Measurements from ENCODE around the gene TTC6.

Gene TTC6

GRCh38 chr14:37585971-37586796 is 9.2 kb upstream of the TTC6 start:
- DNase-seq = no peak

- no peak for DNase-seq
These were observed 8.7 kb upstream of the TTC6 start for GRCh38 chr14:37586797-37587130.

GRCh38 chr14:37587131-37587803 is 8.2 kb upstream of the TTC6 start:
- DNase-seq = no peak

GRCh38 chr14:37587881-37588666 is 7.4 kb upstream of the TTC6 start:
- no peak for DNase-seq

- DNase-seq = no peak
These were observed 6.8 kb upstream of the TTC6 start for GRCh38 chr14:37588667-37588955.

- no peak for DNase-seq
These were observed 6.3 kb upstream of the TTC6 start for GRCh38 chr14:37588956-37589714.

GRCh38 chr14:37589715-37590427 is 5.6 kb upstream of the TTC6 start:
- no peak for DNase-seq

- no peak for DNase-seq
These were observed 4.8 kb upstream of the TTC6 start for GRCh38 chr14:37590428-37591139.

- DNase-seq = no peak
These were observed 4.0 kb upstream of the TTC6 start for GRCh38 chr14:37591311-37591940.

- DNase-seq = no peak
These were observed 3.4 kb upstream of the TTC6 start for GRCh38 chr14:37591941-37592481.

- DNase-seq = no peak
These were observed 2.7 kb upstream of the TTC6 start for GRCh38 chr14:37592482-37593408.

- DNase-seq = no peak
These were observed 1.8 kb upstream of the TTC6 start for GRCh38 chr14:37593511-37594237.

GRCh38 chr14:37594238-37594970 is 1.0 kb upstream of the TTC6 start:
- peak; percentile 85 for DNase-seq

GRCh38 chr14:37595809-37596621 is 586 bp downstream of the TTC6 start:
- DNase-seq = peak; percentile 96

GRCh38 chr14:37596790-37597472 is 1.5 kb downstream of the TTC6 start:
- DNase-seq = no peak

- DNase-seq = no peak
These were observed 2.1 kb downstream of the TTC6 start for GRCh38 chr14:37597538-37597913.

Measured in NCI-H774 (cell line).